ENCODE results near the gene TANC1.

Gene TANC1

DNA sequence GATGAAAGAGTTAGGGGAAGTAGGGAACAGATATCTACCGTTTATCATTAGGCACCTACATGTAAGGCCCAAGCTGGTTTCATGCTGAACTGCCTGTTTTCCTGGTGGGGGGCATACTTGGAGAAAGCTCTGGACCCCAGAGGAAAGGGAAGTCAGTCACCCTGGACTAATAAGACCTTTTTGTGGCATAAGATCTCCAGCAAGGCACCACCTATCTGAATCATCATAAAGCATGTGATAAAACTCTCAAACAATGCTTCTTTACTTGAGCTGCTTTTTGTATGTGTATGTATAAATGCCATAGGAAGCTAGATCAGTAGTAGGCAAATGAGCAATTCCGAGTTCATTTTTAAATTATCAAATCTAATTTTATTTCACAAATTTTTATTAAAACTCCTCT lies 104.8 kb downstream of the TANC1 start:
- Histone ChIP-seq H3K9me3 (ENCODE audit: control insufficient read depth in 5 of 5, low read length in 5 of 5) (no peaks in the 10 kb centered on the region), H3K36me3 (ENCODE audit: control insufficient read depth in 5 of 5, insufficient read depth in 5 of 5, low read length in 5 of 5) (no peaks in the 10 kb centered on the region), H3K27me3 (ENCODE audit: control insufficient read depth in 5 of 5, insufficient read depth in 4 of 5, low read length in 5 of 5) (no peaks in the 10 kb centered on the region), H3K9ac (ENCODE audit: low read length in 5 of 5) (peak overlapping the region in 1 of 5 donors; percentile 1), H3K4me3 (ENCODE audit: low read depth in 1 of 5, low read length in 5 of 5) (no peak overlapping the region), H3K4me1 (ENCODE audit: control insufficient read depth in 5 of 5, insufficient read depth in 5 of 5, low read length in 5 of 5) (peaks cover 0 to 36% (median 23%) of the 10 kb centered on the region in 5 donors), H3K27ac (ENCODE audit: low read depth, low read length) (peak overlapping the region; percentile 47)

DNA sequence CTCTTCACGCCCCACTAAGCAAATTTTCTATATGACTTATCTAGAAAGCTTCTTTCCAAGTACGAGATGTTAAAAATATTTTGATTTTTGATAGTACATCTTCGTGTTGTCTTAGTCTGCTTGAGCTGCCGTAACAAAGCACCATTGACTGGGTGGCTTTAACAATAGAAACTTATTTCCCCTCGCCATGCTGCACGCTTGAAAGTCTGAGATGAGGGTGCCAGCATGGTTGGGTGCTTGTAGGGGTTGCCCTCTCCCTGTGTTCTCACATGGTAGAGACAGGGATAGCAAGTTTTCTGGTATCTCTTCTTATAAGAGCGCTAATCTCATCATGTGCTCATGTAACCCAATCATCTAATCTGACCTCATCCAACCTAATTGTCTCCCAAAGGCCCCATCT lies 106.2 kb downstream of the TANC1 start:
- Histone ChIP-seq H3K4me1 (ENCODE audit: control insufficient read depth in 5 of 5, insufficient read depth in 5 of 5, low read length in 5 of 5) (peaks cover 0 to 31% (median 18%) of the 10 kb centered on the region in 5 donors), H3K9ac (ENCODE audit: low read length in 5 of 5) (no peak overlapping the region), H3K4me3 (ENCODE audit: low read depth in 1 of 5, low read length in 5 of 5) (no peak overlapping the region), H3K27me3 (ENCODE audit: control insufficient read depth in 5 of 5, insufficient read depth in 4 of 5, low read length in 5 of 5) (no peaks in the 10 kb centered on the region), H3K9me3 (ENCODE audit: control insufficient read depth in 5 of 5, low read length in 5 of 5) (no peaks in the 10 kb centered on the region), H3K27ac (ENCODE audit: low read depth, low read length) (no peak overlapping the region), H3K36me3 (ENCODE audit: control insufficient read depth in 5 of 5, insufficient read depth in 5 of 5, low read length in 5 of 5) (no peaks in the 10 kb centered on the region)

DNA sequence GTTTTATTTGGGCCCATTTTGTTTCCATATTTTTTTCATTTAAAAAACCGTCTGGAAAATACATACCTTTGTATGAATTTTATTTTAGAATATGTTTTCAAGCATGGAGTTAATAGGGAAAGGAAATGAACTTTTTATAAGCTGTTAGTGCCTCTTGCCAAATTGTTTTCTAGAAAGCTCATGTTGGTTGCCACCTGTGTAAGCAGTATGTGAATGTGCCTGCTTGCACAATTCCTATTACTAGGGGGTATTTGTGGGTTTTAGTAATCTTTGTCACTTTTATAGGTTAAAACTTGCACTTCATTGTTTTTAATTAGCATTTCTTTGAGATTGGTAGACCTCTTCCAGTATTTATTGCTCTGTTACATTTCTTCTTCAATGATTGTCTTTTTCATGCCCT lies 107.3 kb downstream of the TANC1 start:
- H3K9ac ChIP-seq (ENCODE audit: low read length in 5 of 5) = no peak overlapping the region
- peak overlapping the region; percentile 19 for H3K27ac ChIP-seq (ENCODE audit: low read depth, low read length)
- H3K4me3 ChIP-seq (ENCODE audit: low read depth in 1 of 5, low read length in 5 of 5) = no peak overlapping the region
- peaks cover 0 to 27% (median 14%) of the 10 kb centered on the region in 5 donors for H3K4me1 ChIP-seq (ENCODE audit: control insufficient read depth in 5 of 5, insufficient read depth in 5 of 5, low read length in 5 of 5)
- no peaks in the 10 kb centered on the region for H3K27me3 ChIP-seq (ENCODE audit: control insufficient read depth in 5 of 5, insufficient read depth in 4 of 5, low read length in 5 of 5)
- H3K9me3 ChIP-seq (ENCODE audit: control insufficient read depth in 5 of 5, low read length in 5 of 5) = no peaks in the 10 kb centered on the region
- H3K36me3 ChIP-seq (ENCODE audit: control insufficient read depth in 5 of 5, insufficient read depth in 5 of 5, low read length in 5 of 5) = no peaks in the 10 kb centered on the region

DNA sequence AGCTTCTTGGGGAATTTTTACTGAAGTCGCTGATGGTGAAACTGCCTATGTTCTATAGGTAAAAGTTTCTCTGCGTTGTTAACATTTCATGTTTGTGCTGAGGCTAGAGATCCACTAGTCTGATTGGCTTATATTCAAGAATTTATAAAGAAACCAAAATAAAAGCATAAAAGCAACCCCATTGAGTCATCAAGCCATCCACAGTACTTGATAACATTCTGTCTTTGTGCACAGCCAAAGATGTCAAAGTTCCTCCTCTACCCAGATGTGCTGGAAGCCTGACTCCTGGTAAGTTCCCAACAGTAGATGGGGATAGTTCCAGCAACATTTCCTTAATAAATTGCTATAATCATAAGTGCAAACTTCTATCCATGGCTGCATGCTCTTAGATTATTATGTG lies 107.8 kb downstream of the TANC1 start:
- H3K4me3 ChIP-seq (ENCODE audit: low read depth in 1 of 5, low read length in 5 of 5) = no peak overlapping the region
- H3K9ac ChIP-seq (ENCODE audit: low read length in 5 of 5) = no peak overlapping the region
- peak overlapping the region; percentile 19 for H3K27ac ChIP-seq (ENCODE audit: low read depth, low read length)
- peaks cover 0 to 27% (median 14%) of the 10 kb centered on the region in 5 donors for H3K4me1 ChIP-seq (ENCODE audit: control insufficient read depth in 5 of 5, insufficient read depth in 5 of 5, low read length in 5 of 5)
- no peaks in the 10 kb centered on the region for H3K9me3 ChIP-seq (ENCODE audit: control insufficient read depth in 5 of 5, low read length in 5 of 5)
- no peaks in the 10 kb centered on the region for H3K36me3 ChIP-seq (ENCODE audit: control insufficient read depth in 5 of 5, insufficient read depth in 5 of 5, low read length in 5 of 5)
- no peaks in the 10 kb centered on the region for H3K27me3 ChIP-seq (ENCODE audit: control insufficient read depth in 5 of 5, insufficient read depth in 4 of 5, low read length in 5 of 5)

DNA sequence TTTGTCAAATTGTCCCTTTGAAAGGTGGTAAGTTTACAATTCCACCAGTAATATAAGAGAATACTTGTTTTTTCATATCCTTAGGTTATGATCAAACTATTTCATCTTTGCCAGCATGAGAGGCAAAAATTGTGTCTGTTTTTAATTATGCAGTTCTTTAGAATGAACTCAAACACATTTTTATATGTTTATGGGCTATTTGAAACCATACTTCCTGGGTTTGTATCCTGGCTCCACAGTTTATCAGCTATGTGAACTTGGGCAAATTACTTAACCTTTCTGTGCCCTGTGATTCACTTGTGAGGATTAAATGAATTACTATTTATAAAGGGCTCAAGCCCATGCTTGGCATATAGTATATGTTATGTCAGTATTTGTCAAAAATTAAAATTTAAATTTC lies 109.4 kb downstream of the TANC1 start:
- Histone ChIP-seq H3K9me3 (ENCODE audit: control insufficient read depth in 5 of 5, low read length in 5 of 5) (no peaks in the 10 kb centered on the region), H3K4me3 (ENCODE audit: low read depth in 1 of 5, low read length in 5 of 5) (no peak overlapping the region), H3K27me3 (ENCODE audit: control insufficient read depth in 5 of 5, insufficient read depth in 4 of 5, low read length in 5 of 5) (no peaks in the 10 kb centered on the region), H3K4me1 (ENCODE audit: control insufficient read depth in 5 of 5, insufficient read depth in 5 of 5, low read length in 5 of 5) (peaks cover 0 to 19% (median 12%) of the 10 kb centered on the region in 5 donors), H3K9ac (ENCODE audit: low read length in 5 of 5) (no peak overlapping the region), H3K36me3 (ENCODE audit: control insufficient read depth in 5 of 5, insufficient read depth in 5 of 5, low read length in 5 of 5) (no peaks in the 10 kb centered on the region), H3K27ac (ENCODE audit: low read depth, low read length) (no peak overlapping the region)

DNA sequence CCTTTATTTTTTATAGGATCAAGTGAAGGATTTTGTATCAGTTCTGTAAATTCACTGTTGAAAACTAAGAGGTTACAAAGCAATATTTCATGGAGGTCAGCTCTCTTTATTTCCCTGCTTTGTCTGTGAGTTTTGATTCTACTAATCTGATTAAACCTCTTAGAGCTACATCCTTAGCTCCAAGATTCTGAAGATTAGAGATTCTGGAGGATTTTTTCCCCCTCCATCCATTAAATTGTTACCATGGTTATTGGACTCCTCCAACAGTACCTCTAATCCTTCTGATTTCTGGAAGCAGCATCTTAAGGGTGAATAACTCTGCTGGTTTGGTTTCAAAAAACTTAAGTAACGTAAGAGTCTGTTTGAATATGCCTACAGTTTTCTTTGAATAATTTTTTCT lies 110.0 kb downstream of the TANC1 start:
- H3K4me1 ChIP-seq (ENCODE audit: control insufficient read depth in 5 of 5, insufficient read depth in 5 of 5, low read length in 5 of 5) = peaks cover under 1 to 14% (median 9%) of the 10 kb centered on the region in 5 donors
- no peak overlapping the region for H3K4me3 ChIP-seq (ENCODE audit: low read depth in 1 of 5, low read length in 5 of 5)
- H3K9ac ChIP-seq (ENCODE audit: low read length in 5 of 5) = no peak overlapping the region
- no peaks in the 10 kb centered on the region for H3K27me3 ChIP-seq (ENCODE audit: control insufficient read depth in 5 of 5, insufficient read depth in 4 of 5, low read length in 5 of 5)
- H3K9me3 ChIP-seq (ENCODE audit: control insufficient read depth in 5 of 5, low read length in 5 of 5) = no peaks in the 10 kb centered on the region
- no peaks in the 10 kb centered on the region for H3K36me3 ChIP-seq (ENCODE audit: control insufficient read depth in 5 of 5, insufficient read depth in 5 of 5, low read length in 5 of 5)
- H3K27ac ChIP-seq (ENCODE audit: low read depth, low read length) = no peak overlapping the region

DNA sequence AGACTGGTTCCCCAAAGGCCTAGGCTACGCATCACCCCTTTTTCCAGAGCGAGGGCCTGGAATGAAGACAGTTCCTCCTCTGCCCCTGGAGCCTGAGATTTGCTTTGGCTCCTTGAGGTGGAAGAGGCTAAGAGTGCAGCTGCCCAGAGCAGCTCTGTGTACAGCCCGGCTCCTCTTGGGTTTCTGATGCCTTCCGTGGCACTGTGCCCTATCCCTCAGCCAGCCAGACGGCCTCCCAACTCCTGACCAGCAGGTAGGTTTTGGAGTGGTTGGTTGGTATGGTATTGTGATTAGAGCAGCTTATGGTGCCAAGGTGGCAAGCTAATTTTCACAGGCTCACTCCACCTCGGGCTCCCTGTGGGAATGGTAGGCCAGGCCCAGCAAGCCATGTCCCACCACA lies 112.2 kb downstream of the TANC1 start:
- Histone ChIP-seq H3K36me3 (ENCODE audit: control insufficient read depth in 5 of 5, insufficient read depth in 5 of 5, low read length in 5 of 5) (no peaks in the 10 kb centered on the region), H3K4me3 (ENCODE audit: low read depth in 1 of 5, low read length in 5 of 5) (no peak overlapping the region), H3K9me3 (ENCODE audit: control insufficient read depth in 5 of 5, low read length in 5 of 5) (no peaks in the 10 kb centered on the region), H3K9ac (ENCODE audit: low read length in 5 of 5) (no peak overlapping the region), H3K27ac (ENCODE audit: low read depth, low read length) (no peak overlapping the region), H3K27me3 (ENCODE audit: control insufficient read depth in 5 of 5, insufficient read depth in 4 of 5, low read length in 5 of 5) (no peaks in the 10 kb centered on the region), H3K4me1 (ENCODE audit: control insufficient read depth in 5 of 5, insufficient read depth in 5 of 5, low read length in 5 of 5) (peaks cover 1 to 27% (median 22%) of the 10 kb centered on the region in 5 donors)

DNA sequence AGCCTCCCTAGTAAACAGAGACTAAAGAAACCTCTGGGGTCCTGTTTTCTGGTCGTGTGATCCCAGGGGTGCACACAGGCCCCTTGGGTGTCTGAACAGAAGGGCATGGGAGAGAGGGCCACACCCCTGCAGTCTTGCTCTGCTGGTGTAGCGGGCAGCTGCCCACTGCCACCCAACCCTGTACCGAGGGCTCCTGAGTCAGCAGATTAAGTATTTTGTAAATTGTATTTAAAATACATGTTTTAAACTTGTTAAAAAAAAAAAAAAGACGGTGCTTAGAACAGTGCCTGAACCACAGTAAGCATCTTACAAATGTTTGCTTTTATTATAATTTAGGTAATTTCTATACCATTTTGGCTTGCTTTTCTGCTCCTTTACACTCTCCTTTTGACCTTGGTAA lies 113.7 kb downstream of the TANC1 start:
- H3K4me1 ChIP-seq (ENCODE audit: control insufficient read depth in 5 of 5, insufficient read depth in 5 of 5, low read length in 5 of 5) = peaks cover 4 to 28% (median 15%) of the 10 kb centered on the region in 5 donors
- H3K9me3 ChIP-seq (ENCODE audit: control insufficient read depth in 5 of 5, low read length in 5 of 5) = no peaks in the 10 kb centered on the region
- no peak overlapping the region for H3K27ac ChIP-seq (ENCODE audit: low read depth, low read length)

DNA sequence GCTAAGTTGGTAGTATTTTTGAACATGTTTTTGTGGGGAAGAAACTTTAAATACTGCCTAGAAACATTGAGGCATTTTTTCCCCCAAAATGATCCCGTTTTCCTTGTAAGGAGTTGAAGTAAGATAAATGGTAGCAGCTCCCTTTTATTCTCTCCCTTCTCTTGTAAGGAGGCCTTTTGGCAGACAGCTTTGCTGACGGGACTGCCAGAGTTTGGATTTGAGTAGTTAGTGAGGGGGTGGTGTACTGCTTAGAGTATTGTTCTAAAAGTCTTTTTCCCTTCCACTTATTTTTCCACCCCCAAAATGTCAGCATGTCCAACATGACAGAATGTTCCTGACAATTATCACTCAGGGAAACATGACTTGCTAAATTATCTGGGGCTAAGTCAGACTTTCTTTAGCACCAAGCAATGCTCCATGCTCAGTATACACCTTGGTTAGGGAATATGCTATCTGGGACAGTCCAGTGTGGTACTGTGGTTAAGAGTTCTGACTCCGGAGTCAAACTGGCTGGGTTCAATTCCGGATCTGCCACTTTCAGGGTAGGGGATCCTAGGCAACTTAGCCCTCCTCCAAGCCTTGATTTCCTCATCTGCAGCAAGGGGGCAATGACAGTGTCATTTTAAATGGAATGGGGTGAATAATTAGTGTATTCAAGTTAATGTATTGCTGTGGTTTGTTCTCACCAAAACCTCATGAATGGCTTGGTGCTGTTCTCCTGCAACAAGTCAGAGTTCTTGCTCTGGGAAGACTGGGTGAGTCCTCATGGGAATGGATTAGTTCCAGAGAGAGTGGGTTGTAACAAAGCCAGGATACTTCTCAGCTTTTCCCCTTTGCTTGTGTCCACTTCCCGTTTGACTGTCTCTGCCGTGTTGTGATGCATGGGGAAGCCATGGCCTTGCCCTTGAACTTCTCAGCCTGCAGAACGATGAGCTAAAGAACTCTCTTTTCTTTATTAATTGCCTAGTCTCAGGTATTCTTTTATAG lies 116.2 kb downstream of the TANC1 start:
- H3K4me1 ChIP-seq (ENCODE audit: control insufficient read depth in 5 of 5, insufficient read depth in 5 of 5, low read length in 5 of 5) = peaks cover 6 to 42% (median 23%) of the 10 kb centered on the region in 5 donors
- H3K4me3 ChIP-seq (ENCODE audit: low read depth in 1 of 5, low read length in 5 of 5) = no peak overlapping the region
- no peaks in the 10 kb centered on the region for H3K36me3 ChIP-seq (ENCODE audit: control insufficient read depth in 5 of 5, insufficient read depth in 5 of 5, low read length in 5 of 5)
- peak overlapping the region; percentile 31 for H3K27ac ChIP-seq (ENCODE audit: low read depth, low read length)
- H3K27me3 ChIP-seq (ENCODE audit: control insufficient read depth in 5 of 5, insufficient read depth in 4 of 5, low read length in 5 of 5) = no peaks in the 10 kb centered on the region
- no peak overlapping the region for H3K9ac ChIP-seq (ENCODE audit: low read length in 5 of 5)
- no peaks in the 10 kb centered on the region for H3K9me3 ChIP-seq (ENCODE audit: control insufficient read depth in 5 of 5, low read length in 5 of 5)

More for the DNA sequence above, 113.7 kb downstream of the TANC1 start:
- H3K4me3 ChIP-seq (ENCODE audit: low read depth in 1 of 5, low read length in 5 of 5) = no peak overlapping the region
- H3K9ac ChIP-seq (ENCODE audit: low read length in 5 of 5) = no peak overlapping the region
- H3K27me3 ChIP-seq (ENCODE audit: control insufficient read depth in 5 of 5, insufficient read depth in 4 of 5, low read length in 5 of 5) = no peaks in the 10 kb centered on the region
- no peaks in the 10 kb centered on the region for H3K36me3 ChIP-seq (ENCODE audit: control insufficient read depth in 5 of 5, insufficient read depth in 5 of 5, low read length in 5 of 5)

DNA sequence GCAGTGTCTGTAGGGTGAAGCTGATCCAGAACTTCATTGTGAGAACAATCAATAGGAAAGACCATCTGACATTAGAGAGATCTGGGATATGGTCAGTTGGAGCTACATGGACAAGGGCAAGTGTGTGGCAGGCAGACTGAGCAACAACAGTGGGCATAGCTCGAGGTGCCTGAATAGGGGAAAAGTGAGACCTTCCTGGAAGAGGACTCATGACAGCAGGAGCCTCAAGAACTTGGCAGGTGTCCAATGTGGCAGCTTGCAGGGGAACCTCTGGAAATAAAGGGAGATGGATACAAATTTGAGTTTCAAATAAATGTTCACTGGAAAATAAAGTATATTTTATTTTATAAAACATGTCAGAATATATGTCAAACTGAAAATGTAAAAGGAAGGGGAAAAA lies 117.9 kb downstream of the TANC1 start:
- H3K4me1 ChIP-seq (ENCODE audit: control insufficient read depth in 5 of 5, insufficient read depth in 5 of 5, low read length in 5 of 5) = peaks cover 6 to 58% (median 39%) of the 10 kb centered on the region in 5 donors
- no peak overlapping the region for H3K9ac ChIP-seq (ENCODE audit: low read length in 5 of 5)
- H3K27ac ChIP-seq (ENCODE audit: low read depth, low read length) = no peak overlapping the region

More for the DNA sequence above, 117.9 kb downstream of the TANC1 start:
- H3K4me3 ChIP-seq (ENCODE audit: low read depth in 1 of 5, low read length in 5 of 5) = no peak overlapping the region
- no peaks in the 10 kb centered on the region for H3K27me3 ChIP-seq (ENCODE audit: control insufficient read depth in 5 of 5, insufficient read depth in 4 of 5, low read length in 5 of 5)
- H3K9me3 ChIP-seq (ENCODE audit: control insufficient read depth in 5 of 5, low read length in 5 of 5) = no peaks in the 10 kb centered on the region
- no peaks in the 10 kb centered on the region for H3K36me3 ChIP-seq (ENCODE audit: control insufficient read depth in 5 of 5, insufficient read depth in 5 of 5, low read length in 5 of 5)
